Nephron progenitor cell (in vitro differentiated cells): ENCODE results near the gene TLCD3B.

Experiments used
- DNase-seq: peaks from one replicate; pipeline ENCODE4 v3.0.0; 2021
- H3K27ac Mint-ChIP-seq: 2 replicates; pipeline ENCODE4 v1.8.0; 2021; ENCODE audit warnings: mild to moderate bottlenecking, moderate library complexity, mixed read lengths
- H3K27me3 Mint-ChIP-seq: 2 replicates; pipeline ENCODE4 v1.8.0; 2021; ENCODE audit warnings: mild to moderate bottlenecking, low read depth, mixed read lengths; ENCODE audit not compliant: poor library complexity
- H3K36me3 Mint-ChIP-seq: 2 replicates; pipeline ENCODE4 v1.8.0; 2021; ENCODE audit warnings: low read depth, mixed read lengths
- H3K4me1 Mint-ChIP-seq: 2 replicates; pipeline ENCODE4 v1.8.0; 2021; ENCODE audit warnings: mixed read lengths
- H3K4me3 Mint-ChIP-seq: 2 replicates; pipeline ENCODE4 v1.8.0; 2021; ENCODE audit warnings: mild to moderate bottlenecking, moderate library complexity, mixed read lengths
- H3K9me3 Mint-ChIP-seq: 2 replicates; pipeline ENCODE4 v1.8.0; 2021; ENCODE audit warnings: mild to moderate bottlenecking, moderate library complexity, mixed read lengths
- CTCF ChIP-seq: fragments of 200-600 bp; sonication (generic); IDR thresholded peaks from 2 replicates; pipeline ENCODE4 v1.5.0; 2021; ENCODE audit warnings: antibody characterized with exemption

TLCD3B gene

GRCh38 chr16:29983420-29984136 lies 47.5 kb downstream of the TLCD3B start:
- Mint-ChIP-seq H3K4me3 (no peak overlapping the region), H3K27ac (peak overlapping the region; percentile 19), H3K36me3 (peaks cover 65% of the 10 kb centered on the region), H3K9me3 (no peaks in the 10 kb centered on the region), H3K27me3 (no peaks in the 10 kb centered on the region), H3K4me1 (peaks cover 13% of the 10 kb centered on the region)
- no peak for DNase-seq
- no peak for TF ChIP-seq CTCF

- peaks cover 8% of the 10 kb centered on the region for H3K4me1 Mint-ChIP-seq
- TF ChIP-seq CTCF, result no peak
- H3K27me3 Mint-ChIP-seq, result no peaks in the 10 kb centered on the region
- no peak overlapping the region for H3K27ac Mint-ChIP-seq
- peaks cover 67% of the 10 kb centered on the region for H3K36me3 Mint-ChIP-seq
- DNase-seq, result no peak
- no peaks in the 10 kb centered on the region for H3K9me3 Mint-ChIP-seq
- no peak overlapping the region for H3K4me3 Mint-ChIP-seq
Measured at GRCh38 chr16:29982560-29983419, 48.3 kb downstream of the TLCD3B start.

GRCh38 chr16:29978564-29979270 lies 52.4 kb downstream of the TLCD3B start:
- Mint-ChIP-seq H3K27ac (no peak overlapping the region), H3K4me3 (no peak overlapping the region), H3K36me3 (peaks cover 42% of the 10 kb centered on the region), H3K27me3 (no peaks in the 10 kb centered on the region), H3K4me1 (peaks cover 35% of the 10 kb centered on the region), H3K9me3 (no peaks in the 10 kb centered on the region)
- no peak for DNase-seq
- no peak for TF ChIP-seq CTCF

- no peak for TF ChIP-seq CTCF
- no peak for DNase-seq
- Mint-ChIP-seq H3K4me3 (no peak overlapping the region), H3K4me1 (peaks cover 35% of the 10 kb centered on the region), H3K9me3 (peaks cover 4% of the 10 kb centered on the region), H3K27ac (no peak overlapping the region), H3K36me3 (peaks cover 40% of the 10 kb centered on the region), H3K27me3 (no peaks in the 10 kb centered on the region)
Measured at GRCh38 chr16:29978081-29978480, 53.0 kb downstream of the TLCD3B start.

- no peak overlapping the region for H3K27ac Mint-ChIP-seq
- peaks cover 6% of the 10 kb centered on the region for H3K27me3 Mint-ChIP-seq
- peaks cover 12% of the 10 kb centered on the region for H3K9me3 Mint-ChIP-seq
- H3K4me3 Mint-ChIP-seq, result peak overlapping the region; percentile 97
- H3K4me1 Mint-ChIP-seq, result peaks cover 35% of the 10 kb centered on the region
- peaks cover 45% of the 10 kb centered on the region for H3K36me3 Mint-ChIP-seq
- no peak for TF ChIP-seq CTCF
- no peak for DNase-seq
Measured at GRCh38 chr16:29977063-29977825, 53.8 kb downstream of the TLCD3B start.
